Fibroblast of skin of left quadriceps (primary cell): Measurements from ENCODE around the gene SHC1.
"Not testable (repeated sequence)": the region's sequence is repeated elsewhere in the genome, so short reads cannot be mapped to it uniquely, and the experiment has no call there.

Experiments
- DNase-seq, 2 experiments: peaks; one replicate each; pipeline ENCODE4 v3.0.0-alpha.2; 2013; ENCODE audit warnings: low read depth in 2 of 2

SHC1 gene

GRCh38 chr1:154995301-154995983, 24.9 kb upstream of the SHC1 start:
- DNase-seq: peak; percentile 62 to 70

GRCh38 chr1:154994591-154994990, 24.0 kb upstream of the SHC1 start:
- DNase-seq: no peak

GRCh38 chr1:154994269-154994587, 23.7 kb upstream of the SHC1 start:
- DNase-seq: no peak

- DNase-seq: no peak
Measured at GRCh38 chr1:154993572-154994268, 23.2 kb upstream of the SHC1 start, which contains the start of gene LENEP. TSS of gene LENEP (plus strand) at chr1:154993586. CDS start at chr1:154993608, 22 bp downstream.

GRCh38 chr1:154992721-154993571, 22.4 kb upstream of the SHC1 start:
- DNase-seq: no peak

- no peak for DNase-seq
Measured at GRCh38 chr1:154990276-154990675, 19.7 kb upstream of the SHC1 start.

- DNase-seq: no peak
Measured at GRCh38 chr1:154989195-154989860, 18.8 kb upstream of the SHC1 start.

- no peak for DNase-seq
Measured at GRCh38 chr1:154988058-154988954, 17.8 kb upstream of the SHC1 start.

- no peak for DNase-seq
Measured at GRCh38 chr1:154987326-154987725, 16.8 kb upstream of the SHC1 start.

- not testable (repeated sequence) for DNase-seq
Measured at GRCh38 chr1:154986736-154987135, 16.2 kb upstream of the SHC1 start.

- no peak for DNase-seq
Measured at GRCh38 chr1:154983776-154984466, 13.4 kb upstream of the SHC1 start.

- peak; percentile 100 for DNase-seq
Measured at GRCh38 chr1:154982897-154983648, 12.5 kb upstream of the SHC1 start, which contains the start of gene FLAD1. TSS of gene FLAD1 (plus strand) at chr1:154983344. CDS start at chr1:154983695, 351 bp downstream.

GRCh38 chr1:154982341-154982740, 11.8 kb upstream of the SHC1 start:
- DNase-seq: no peak

GRCh38 chr1:154978360-154978759, 7.8 kb upstream of the SHC1 start:
- DNase-seq: no peak

GRCh38 chr1:154977762-154978161, 7.2 kb upstream of the SHC1 start:
- DNase-seq: not testable (repeated sequence)

GRCh38 chr1:154975409-154976059, 5.0 kb upstream of the SHC1 start:
- DNase-seq: no peak

- DNase-seq: peak; percentile 90 to 92
Measured at GRCh38 chr1:154974808-154975408, 4.4 kb upstream of the SHC1 start.

- DNase-seq: peak; percentile 100
Measured at GRCh38 chr1:154974102-154974807, 3.7 kb upstream of the SHC1 start, which contains the start of gene CKS1B. TSS of gene CKS1B (plus strand) at chr1:154974681. CDS start at chr1:154974746, 65 bp downstream.
